Measurements from ENCODE around the gene ABCB1.

Gene ABCB1

DNA sequence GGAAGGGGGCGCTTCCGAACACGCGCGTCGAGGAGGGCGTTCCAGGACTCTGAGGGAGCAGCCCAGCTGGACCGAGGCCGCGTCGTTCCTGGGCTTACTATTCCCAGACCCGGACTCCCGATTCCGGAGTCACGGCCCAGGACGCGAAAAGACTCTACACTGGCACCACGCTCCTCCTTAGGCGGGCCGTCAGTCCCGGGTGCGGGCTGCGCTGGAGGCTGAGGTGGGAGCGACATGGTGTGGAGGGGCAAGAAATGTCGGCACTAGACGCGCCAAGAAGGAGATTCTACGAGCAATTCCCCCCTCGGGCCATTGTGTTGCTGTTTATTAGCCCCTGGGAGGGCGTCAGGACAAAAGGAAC lies 26.9 kb upstream of the ABCB1 start:
- TF ChIP-seq TAF1 (IDR thresholded peaks at IDR 0.05; ENCODE audit: low read depth) (0 out of 2 replicates have a peak, but pooled peaks have one; percentile 7), REST (IDR thresholded peaks at IDR 0.05; ENCODE audit: low read depth) (no peak)

- TF ChIP-seq USF1 (IDR thresholded peaks at IDR 0.05) (no peak), TAF1 (IDR thresholded peaks at IDR 0.05; ENCODE audit: low read depth) (no peak), REST (IDR thresholded peaks at IDR 0.05; ENCODE audit: low read depth) (no peak), NFIC (IDR thresholded peaks at IDR 0.05) (no peak), YY1 (IDR thresholded peaks at IDR 0.05; ENCODE audit: low read depth) (no peak), CEBPB (IDR thresholded peaks at IDR 0.05) (no peak), ZBTB7A (IDR thresholded peaks at IDR 0.05; ENCODE audit: low read depth) (no peak), RAD21 (IDR thresholded peaks at IDR 0.05; ENCODE audit: low read depth) (no peak), CREB1 (IDR thresholded peaks at IDR 0.05; ENCODE audit: low read depth) (no peak), FOXM1 (IDR thresholded peaks at IDR 0.05; ENCODE audit: borderline replicate concordance, low read depth) (no peak), TCF12 (IDR thresholded peaks at IDR 0.05; ENCODE audit: low read depth) (no peak), EP300 (IDR thresholded peaks at IDR 0.05; ENCODE audit: borderline replicate concordance) (no peak), TEAD4 (IDR thresholded peaks at IDR 0.05) (no peak), EGR1 (IDR thresholded peaks at IDR 0.05) (no peak)
- TF ChIP-seq, protein P1, sequence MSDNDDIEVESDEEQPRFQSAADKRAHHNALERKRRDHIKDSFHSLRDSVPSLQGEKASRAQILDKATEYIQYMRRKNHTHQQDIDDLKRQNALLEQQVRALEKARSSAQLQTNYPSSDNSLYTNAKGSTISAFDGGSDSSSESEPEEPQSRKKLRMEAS (IDR thresholded peaks at IDR 0.05): no peak
Measured at GRCh38 chr7:87625101-87625500, 24.4 kb upstream of the ABCB1 start.

DNA sequence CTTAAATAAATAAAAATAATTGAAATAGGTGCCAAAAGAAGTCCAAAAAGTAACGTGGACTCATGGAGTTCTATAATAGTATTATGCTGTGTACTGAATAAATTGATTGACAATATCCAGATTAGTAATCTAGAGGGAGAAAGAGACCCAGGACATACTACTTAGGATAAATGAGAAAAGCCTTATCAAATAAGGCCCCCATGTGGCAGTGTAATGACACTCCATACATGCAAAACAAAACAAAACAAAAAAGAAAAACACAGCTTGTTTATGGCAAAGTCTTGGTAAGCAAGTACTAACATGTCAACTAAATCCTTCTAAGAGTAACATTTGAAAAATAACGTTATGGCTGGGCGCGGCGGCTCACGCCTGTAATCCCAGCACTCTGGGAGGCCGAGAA lies 23.9 kb upstream of the ABCB1 start:
- TF ChIP-seq CEBPB (IDR thresholded peaks at IDR 0.05) (no peak), TAF1 (IDR thresholded peaks at IDR 0.05; ENCODE audit: low read depth) (no peak), USF1 (IDR thresholded peaks at IDR 0.05) (no peak), RAD21 (IDR thresholded peaks at IDR 0.05; ENCODE audit: low read depth) (0 out of 2 replicates have a peak, but pooled peaks have one; percentile 7), TCF12 (IDR thresholded peaks at IDR 0.05; ENCODE audit: low read depth) (no peak), REST (IDR thresholded peaks at IDR 0.05; ENCODE audit: low read depth) (no peak), YY1 (IDR thresholded peaks at IDR 0.05; ENCODE audit: low read depth) (no peak)
- TF ChIP-seq, protein P1 (IDR thresholded peaks at IDR 0.05): no peak

- no peak for TF ChIP-seq FOXM1 (IDR thresholded peaks at IDR 0.05; ENCODE audit: borderline replicate concordance, low read depth)
- no peak for TF ChIP-seq YY1 (IDR thresholded peaks at IDR 0.05; ENCODE audit: low read depth)
- TF ChIP-seq NFIC (IDR thresholded peaks at IDR 0.05): no peak
- TF ChIP-seq, protein P1 (IDR thresholded peaks at IDR 0.05): no peak
- TF ChIP-seq TAF1 (IDR thresholded peaks at IDR 0.05; ENCODE audit: low read depth): no peak
Measured at GRCh38 chr7:87615197-87615596, 14.5 kb upstream of the ABCB1 start.

GRCh38 chr7:87609916-87610315 lies 9.2 kb upstream of the ABCB1 start:
- TF ChIP-seq EGR1 (IDR thresholded peaks at IDR 0.05) (no peak), TEAD4 (IDR thresholded peaks at IDR 0.05) (no peak), FOXM1 (IDR thresholded peaks at IDR 0.05; ENCODE audit: borderline replicate concordance, low read depth) (no peak), YY1 (IDR thresholded peaks at IDR 0.05; ENCODE audit: low read depth) (no peak), TAF1 (IDR thresholded peaks at IDR 0.05; ENCODE audit: low read depth) (no peak), CREB1 (IDR thresholded peaks at IDR 0.05; ENCODE audit: low read depth) (no peak)

Data from Ishikawa (cell line).